Epithelial cell of proximal tubule (primary cell): ENCODE results near the gene PRMT7. TPM values are rescaled to one million over a fixed set of nuclear protein-coding genes. Genes with fewer than 3 reads are reported as not detected.

Experiments
- DNase-seq: peaks from one replicate; pipeline ENCODE4 v3.0.0-alpha.2; 2011; ENCODE audit warnings: low read depth
- H3K4me3 ChIP-seq: 2 replicates; pipeline ENCODE4 v1.5.1; 2011; ENCODE audit warnings: low read depth, mild to moderate bottlenecking, low read length
- total RNA-seq: library from RNA; depleted of rRNA; stranded (reverse); fragments of >200 nt; gene quantifications from 2 replicates; pipeline ENCODE4 v1.2.3, GENCODE V29; 2015
- TF ChIP-seq, protein P1 (sequence below): conservative IDR thresholded peaks from 2 replicates; pipeline ENCODE4 v1.5.1; 2012; ENCODE audit warnings: low read depth, mild to moderate bottlenecking, low read length

PRMT7 gene
- total RNA-seq, 1 donor from 2014 or later = 32.1 TPM

DNA sequence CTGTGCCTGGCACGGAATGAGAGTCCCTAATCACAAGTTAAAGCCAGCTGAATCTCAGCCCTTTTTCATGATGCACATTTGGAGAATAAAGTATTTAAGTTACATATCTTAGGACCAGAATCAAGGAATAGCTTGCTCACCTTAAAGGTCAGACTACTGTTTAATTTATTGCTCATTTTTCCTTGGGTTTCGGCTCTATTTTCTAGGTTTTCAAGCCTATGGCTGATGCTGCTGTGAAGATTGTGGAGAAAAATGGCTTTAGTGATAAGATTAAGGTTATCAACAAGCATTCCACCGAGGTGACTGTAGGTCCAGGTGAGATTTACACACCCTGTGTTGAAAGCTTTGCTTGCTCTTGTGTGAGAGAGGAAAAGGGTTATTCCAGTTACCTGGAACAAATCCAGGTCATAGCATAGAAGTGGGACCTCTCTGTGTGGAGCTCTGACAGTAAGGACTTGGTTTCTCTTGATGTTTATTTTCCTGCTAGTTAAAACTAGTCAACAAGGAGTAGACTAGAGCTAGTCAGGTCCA, 18.1 kb downstream of the PRMT7 start:
- TF ChIP-seq, protein P1, sequence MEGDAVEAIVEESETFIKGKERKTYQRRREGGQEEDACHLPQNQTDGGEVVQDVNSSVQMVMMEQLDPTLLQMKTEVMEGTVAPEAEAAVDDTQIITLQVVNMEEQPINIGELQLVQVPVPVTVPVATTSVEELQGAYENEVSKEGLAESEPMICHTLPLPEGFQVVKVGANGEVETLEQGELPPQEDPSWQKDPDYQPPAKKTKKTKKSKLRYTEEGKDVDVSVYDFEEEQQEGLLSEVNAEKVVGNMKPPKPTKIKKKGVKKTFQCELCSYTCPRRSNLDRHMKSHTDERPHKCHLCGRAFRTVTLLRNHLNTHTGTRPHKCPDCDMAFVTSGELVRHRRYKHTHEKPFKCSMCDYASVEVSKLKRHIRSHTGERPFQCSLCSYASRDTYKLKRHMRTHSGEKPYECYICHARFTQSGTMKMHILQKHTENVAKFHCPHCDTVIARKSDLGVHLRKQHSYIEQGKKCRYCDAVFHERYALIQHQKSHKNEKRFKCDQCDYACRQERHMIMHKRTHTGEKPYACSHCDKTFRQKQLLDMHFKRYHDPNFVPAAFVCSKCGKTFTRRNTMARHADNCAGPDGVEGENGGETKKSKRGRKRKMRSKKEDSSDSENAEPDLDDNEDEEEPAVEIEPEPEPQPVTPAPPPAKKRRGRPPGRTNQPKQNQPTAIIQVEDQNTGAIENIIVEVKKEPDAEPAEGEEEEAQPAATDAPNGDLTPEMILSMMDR = no peak
- no peak for DNase-seq
- H3K4me3 ChIP-seq = no peak overlapping the region

- no peak for DNase-seq
- no peak overlapping the region for H3K4me3 ChIP-seq
- TF ChIP-seq, protein P1 = no peak
These were observed 21.1 kb downstream of the PRMT7 start for GRCh38 chr16:68331879-68332410.

GRCh38 chr16:68332411-68333121, 21.7 kb downstream of the PRMT7 start:
- TF ChIP-seq, protein P1 = no peak
- DNase-seq = no peak

GRCh38 chr16:68335175-68335574, 24.4 kb downstream of the PRMT7 start:
- no peak for DNase-seq
- TF ChIP-seq, protein P1 = no peak
- no peak overlapping the region for H3K4me3 ChIP-seq

More at GRCh38 chr16:68332411-68333121, 21.7 kb downstream of the PRMT7 start:
- H3K4me3 ChIP-seq = no peak overlapping the region

- no peak for DNase-seq
- TF ChIP-seq, protein P1 = no peak
- no peak overlapping the region for H3K4me3 ChIP-seq
These were observed 27.7 kb downstream of the PRMT7 start for GRCh38 chr16:68338326-68339119.

- TF ChIP-seq, protein P1 = no peak
- H3K4me3 ChIP-seq = no peak overlapping the region
- no peak for DNase-seq
These were observed 28.4 kb downstream of the PRMT7 start for GRCh38 chr16:68339214-68339613.
